Neural cell (in vitro differentiated cells): ENCODE measurements around the gene NKAIN2.

Experiments
- CTCF ChIP-seq: fragments of 450-650 bp; IDR thresholded peaks from 2 replicates; pipeline ENCODE4 v1.5.1; 2014; ENCODE audit warnings: antibody characterized with exemption, mild to moderate bottlenecking, moderate library complexity; ENCODE audit not compliant: poor library complexity, severe bottlenecking
- EP300 ChIP-seq: fragments of 450-650 bp; conservative IDR thresholded peaks from 2 replicates; pipeline ENCODE4 v1.6.1; 2014; ENCODE audit warnings: antibody characterized with exemption, mild to moderate bottlenecking, moderate library complexity; ENCODE audit not compliant: poor library complexity, severe bottlenecking
- EZH2 ChIP-seq: fragments of 200-600, 300-800 bp; shearing (Covaris generic), sonication (generic); IDR thresholded peaks from 2 replicates; pipeline ENCODE4 v1.6.1; 2014; ENCODE audit warnings: antibody characterized with exemption, low read length, borderline replicate concordance, mild to moderate bottlenecking; ENCODE audit not compliant: insufficient read depth, poor library complexity, severe bottlenecking
- MXI1 ChIP-seq: fragments of 450-650 bp; conservative IDR thresholded peaks from 2 replicates; pipeline ENCODE4 v1.6.1; 2014; ENCODE audit warnings: antibody characterized with exemption, mild to moderate bottlenecking; ENCODE audit not compliant: poor library complexity, severe bottlenecking
- POLR2AphosphoS5 ChIP-seq: IDR thresholded peaks from 2 replicates; pipeline ENCODE4 v1.6.1; 2012
- RAD21 ChIP-seq: fragments of 450-650 bp; conservative IDR thresholded peaks from 2 replicates; pipeline ENCODE4 v1.6.1; 2014; ENCODE audit warnings: antibody characterized with exemption, mild to moderate bottlenecking, moderate library complexity
- REST ChIP-seq: IDR thresholded peaks from 2 replicates; pipeline ENCODE4 v1.6.1; 2012; ENCODE audit warnings: borderline replicate concordance
- TAF1 ChIP-seq: IDR thresholded peaks from 2 replicates; pipeline ENCODE4 v1.6.1; 2012; ENCODE audit warnings: low read depth

GRCh38 chr6:124640432-124640831 lies 836.8 kb downstream of the NKAIN2 start:
- TF ChIP-seq CTCF (no peak), EZH2 (no peak), MXI1 (no peak), POLR2AphosphoS5 (no peak), RAD21 (no peak), REST (no peak), TAF1 (no peak), EP300 (no peak)
